Activated CD8-positive, alpha-beta memory T cell treated with anti-CD3 and anti-CD28 coated beads for 24 hours (primary cell): Measurements from ENCODE around the gene SOX12.

Source experiments
- DNase-seq: peaks from one replicate; pipeline ENCODE4 v3.0.0-alpha.2; 2020

SOX12 gene

DNA sequence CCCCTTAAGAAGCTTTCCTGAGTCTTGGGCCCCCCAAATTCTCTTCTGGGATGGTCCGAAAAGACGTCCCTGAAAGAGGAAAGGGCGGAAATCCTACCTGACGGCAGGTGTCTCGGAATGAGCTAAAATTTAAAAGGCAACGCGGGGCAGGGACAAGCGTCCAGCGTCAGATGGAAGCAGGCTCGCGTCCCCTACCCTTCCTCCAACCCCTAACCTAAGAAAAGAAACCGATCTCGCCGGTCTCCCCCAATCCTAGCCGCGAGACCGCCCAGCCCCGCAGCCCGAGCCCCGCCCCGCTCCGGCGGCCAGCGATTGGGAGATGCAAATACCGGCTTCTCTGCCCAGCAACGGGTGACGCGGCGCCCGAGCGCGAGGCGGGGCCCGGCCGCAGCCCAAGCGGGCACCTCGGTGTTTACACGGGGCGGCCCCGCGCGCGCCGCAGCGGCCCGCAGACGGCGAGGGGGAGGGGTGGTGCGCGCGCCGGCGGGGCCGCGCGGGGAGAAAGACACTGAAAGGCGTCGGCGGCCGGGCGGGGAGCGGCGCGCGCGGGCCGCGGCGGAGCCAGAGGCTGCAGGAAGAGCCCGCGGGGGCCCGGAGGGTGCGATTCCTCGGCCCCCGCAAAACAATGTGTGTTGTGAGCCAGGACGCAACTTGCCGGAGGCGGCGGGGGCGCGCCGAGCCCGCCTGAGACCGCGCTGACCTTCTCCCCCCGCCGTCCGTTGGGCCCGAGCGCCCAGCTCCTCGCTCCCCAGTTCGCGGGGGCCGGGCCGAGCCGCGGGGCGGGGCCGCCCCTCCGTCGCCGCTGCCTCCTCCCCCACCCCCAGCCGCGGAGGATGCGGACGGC is at the start of gene SOX12:
TSS of gene SOX12 (plus strand) at position 508 of the 844 bp plus-strand sequence. CDS start 373 bp downstream, outside the sequence.
- peak; percentile 99 for DNase-seq

DNA sequence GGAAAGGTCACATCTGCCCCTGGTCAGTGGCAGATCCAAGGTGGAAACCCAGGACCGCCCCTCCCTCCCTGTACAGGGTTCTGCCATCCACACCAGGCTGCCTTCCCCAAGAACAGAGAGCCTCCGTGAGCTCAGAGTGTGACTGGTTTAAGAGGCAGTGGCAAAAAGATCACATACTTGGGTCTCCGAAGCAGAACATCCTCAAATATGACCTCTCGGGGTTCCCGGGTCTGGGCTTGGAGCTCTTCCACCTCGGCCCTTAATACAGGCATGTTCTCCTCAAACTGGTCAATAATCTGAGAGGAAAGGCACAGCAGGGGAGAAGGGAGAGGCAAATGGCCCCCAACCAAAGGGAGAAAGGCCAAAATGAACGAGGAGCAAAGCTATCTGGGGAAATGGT is 49.6 kb upstream of the SOX12 start:
- no peak for DNase-seq

DNA sequence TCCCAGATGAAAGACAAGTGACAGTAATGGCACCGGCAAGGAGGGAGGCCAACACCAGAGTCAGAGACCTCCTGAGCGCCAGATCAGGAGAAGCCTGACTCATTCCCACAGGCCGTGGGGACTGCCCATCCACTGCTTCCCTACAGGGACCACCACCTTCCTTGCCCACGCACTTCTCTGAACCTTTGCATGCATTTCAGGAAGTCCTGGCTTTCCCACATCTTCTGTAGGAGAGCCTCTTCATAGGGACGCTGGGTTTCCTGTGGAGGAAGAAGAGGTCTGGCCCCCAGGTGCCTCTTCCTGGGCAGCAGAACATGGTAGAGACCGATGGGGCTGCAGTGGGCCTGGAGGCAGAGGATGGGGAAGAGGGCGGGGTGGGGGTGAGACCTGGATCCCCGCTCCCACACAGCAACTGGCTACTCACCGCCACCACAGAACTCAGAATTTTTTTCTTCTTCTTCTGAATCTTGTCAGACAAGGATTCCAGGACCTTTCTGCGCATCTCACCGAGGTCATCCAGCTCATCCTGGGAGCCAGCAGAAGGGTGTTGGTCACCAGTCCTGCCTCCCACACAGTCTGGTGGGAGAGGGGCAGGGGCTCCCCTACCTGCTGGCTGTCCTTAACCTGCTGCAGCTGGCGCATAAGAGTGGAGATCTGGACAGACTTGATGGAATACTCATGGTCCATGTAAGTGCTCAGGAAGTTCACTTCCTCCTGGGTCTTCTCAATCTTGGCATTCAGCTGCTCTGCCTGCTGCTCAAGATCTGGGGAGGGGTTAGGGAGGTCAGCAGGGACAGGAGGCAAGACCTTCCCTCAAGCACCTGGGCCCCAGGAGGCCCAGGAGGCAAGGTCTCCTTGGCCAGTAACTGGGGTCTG is 48.5 kb upstream of the SOX12 start:
- no peak for DNase-seq

DNA sequence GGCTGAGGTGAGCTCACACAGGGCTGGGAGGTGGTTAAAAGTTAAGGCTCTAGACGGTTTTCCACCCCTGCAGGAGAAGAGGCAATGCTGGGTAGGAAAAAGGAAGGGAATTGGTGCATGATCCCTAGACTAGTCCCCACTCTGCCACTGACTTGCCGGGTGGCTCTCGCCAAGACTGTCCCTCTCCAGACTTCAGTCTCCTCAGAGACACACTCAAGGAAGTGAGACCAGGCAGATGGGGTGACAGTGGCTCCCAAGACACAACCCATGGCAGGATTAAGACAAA is 47.9 kb upstream of the SOX12 start:
- no peak for DNase-seq

DNA sequence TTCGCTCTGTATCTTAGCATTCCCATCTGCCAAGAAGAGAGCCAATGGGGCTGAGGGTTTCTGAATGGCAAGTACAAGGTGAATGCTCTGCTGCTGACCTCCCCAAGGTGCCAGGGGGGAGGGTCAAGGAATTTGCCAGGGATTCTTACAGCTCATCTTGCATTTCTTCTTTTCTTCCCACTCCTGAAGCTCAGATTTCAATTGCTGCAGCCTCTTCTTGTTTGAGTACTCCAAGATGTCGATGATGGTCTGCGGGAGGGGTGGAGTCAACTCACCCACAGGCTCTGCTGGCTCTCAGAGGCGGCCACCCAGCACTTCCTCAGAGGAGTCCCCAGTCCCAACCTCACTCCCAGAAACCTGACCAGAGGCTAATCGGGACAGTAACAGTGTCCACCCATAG is 47.2 kb upstream of the SOX12 start:
- no peak for DNase-seq

DNA sequence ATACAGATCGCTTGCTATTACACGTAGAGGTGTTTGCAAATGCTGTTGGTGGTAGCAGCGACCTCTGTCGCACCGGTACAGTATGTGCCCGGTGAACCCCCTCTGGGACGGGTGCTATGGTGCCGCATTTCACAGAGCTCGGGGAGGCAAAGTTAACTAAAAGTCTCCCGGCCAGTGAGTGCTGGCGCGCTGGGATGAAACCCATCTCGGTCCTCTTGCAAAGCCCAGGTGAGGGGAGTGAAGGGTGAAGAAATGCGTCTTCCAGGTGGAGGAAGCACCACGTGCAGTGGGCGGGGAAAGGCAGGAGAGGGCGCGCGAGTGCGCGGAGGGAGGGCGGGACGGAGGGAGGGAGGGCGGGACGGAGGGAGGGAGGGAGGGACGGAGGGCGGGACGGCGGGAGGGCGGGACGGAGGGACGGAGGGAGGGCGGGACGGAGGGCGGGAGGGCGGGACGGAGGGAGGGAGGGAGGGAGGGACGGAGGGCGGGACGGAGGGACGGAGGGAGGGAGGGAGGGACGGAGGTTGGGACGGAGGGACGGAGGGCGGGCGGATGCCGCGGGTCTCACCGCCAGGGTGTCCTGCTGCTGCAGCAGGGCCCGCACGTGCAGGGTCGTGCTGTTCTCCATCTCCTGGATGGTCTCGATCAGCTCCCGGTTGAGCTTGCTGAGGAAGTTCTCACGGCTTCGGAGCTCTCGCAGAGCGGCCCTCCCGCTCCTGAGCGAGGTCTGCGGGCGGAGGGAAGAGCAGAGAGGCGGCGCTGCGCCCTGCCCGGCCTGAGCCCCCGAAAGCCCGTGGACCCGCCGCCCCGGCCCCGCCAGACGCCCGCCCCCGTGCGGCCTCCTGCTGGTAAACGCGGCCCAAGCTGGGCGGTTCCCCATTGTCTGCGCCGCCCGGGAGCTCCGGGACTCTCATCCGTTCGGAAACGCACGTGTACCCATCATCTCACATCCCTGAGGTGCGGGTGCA is 46.5 kb upstream of the SOX12 start:
- DNase-seq: no peak

DNA sequence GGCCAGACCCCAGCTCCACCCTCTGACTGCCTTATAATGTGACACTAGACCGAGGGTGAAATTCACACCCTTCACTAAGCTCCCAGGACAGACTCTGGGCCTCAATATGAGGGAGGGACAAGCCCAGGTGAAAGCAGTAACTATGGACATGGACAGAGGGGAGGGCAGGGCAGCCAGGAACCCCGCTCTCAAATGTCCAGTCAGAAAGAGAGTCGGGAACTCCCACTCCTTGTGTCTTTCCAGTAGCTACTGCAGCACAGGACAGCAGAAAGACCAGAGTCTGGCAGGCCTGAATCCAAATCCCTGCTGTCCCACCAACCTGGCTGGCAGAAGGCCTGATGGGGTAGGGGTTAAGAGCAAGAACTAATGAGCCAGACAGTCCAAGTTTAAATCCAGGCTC is 41.2 kb upstream of the SOX12 start:
- no peak for DNase-seq

DNA sequence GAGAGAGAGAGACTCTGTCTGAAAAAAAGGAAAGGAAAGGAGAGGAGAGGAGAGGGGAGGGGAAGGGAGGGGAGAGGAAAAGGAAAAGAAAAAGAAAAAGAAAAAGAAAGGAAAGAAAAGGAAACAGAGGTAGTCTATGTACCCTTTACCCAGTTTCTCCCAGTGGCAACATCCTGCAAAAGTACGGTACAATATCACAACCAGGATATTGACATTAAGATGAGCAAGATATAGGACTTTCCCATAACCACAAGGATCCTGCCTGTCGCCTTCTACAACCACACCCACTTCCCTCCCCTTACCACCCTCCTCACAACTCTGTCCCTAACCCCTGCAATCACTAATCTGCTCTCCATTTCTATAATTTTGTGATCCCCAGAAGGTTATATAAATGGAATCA is 38.8 kb upstream of the SOX12 start:
- no peak for DNase-seq

DNA sequence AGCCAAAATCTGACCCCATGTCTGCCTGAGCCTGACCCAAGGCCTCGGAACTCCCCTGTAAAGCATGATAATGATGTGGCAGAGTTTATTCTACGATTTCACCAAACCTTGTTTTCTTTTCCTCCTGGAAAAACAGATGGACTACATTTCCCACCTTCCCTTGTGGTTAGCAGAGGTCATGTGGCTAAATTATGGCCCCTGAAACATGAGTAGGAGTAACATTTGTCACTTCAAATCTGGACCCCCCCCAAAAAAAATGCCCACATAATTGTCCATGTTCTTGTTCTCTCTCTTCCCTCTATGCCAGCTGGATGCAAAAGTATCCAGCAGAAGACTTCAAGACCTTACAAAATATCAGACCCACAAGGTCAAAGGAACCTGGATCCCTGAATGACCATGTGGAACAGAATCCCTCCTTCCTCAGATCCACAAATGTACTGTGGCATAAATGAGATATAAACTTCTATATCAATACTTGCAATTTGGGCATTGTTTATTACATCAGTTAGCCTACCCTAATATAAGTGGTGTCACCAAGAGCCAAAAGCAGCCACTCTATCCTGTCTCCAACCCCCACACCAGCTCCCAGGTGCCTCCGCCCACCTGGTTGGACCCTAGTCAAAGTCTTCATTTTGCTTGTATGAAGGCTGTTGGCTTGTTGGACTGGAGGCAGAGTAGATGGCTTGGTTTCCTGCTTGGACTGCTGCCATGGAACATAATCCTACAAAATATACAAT is 36.2 kb upstream of the SOX12 start:
- DNase-seq: no peak

DNA sequence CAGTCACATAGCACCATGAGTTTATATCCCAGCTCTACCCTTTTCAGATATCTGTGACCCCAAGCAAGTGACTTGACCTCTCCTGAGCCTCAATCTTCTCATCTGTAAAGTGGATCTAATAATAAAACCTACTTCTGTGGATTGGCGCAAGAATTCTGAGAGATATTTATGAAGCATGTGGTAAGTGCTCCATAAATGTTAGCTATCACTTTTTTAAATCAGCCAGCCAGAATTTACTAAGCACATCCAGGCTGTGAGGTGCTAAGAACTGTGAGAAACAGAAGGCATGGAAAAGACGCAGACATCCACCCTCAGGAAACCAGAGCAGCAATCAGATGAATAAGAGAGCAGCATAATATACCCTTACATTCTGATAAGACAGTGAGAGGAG is 35.7 kb upstream of the SOX12 start:
- no peak for DNase-seq

DNA sequence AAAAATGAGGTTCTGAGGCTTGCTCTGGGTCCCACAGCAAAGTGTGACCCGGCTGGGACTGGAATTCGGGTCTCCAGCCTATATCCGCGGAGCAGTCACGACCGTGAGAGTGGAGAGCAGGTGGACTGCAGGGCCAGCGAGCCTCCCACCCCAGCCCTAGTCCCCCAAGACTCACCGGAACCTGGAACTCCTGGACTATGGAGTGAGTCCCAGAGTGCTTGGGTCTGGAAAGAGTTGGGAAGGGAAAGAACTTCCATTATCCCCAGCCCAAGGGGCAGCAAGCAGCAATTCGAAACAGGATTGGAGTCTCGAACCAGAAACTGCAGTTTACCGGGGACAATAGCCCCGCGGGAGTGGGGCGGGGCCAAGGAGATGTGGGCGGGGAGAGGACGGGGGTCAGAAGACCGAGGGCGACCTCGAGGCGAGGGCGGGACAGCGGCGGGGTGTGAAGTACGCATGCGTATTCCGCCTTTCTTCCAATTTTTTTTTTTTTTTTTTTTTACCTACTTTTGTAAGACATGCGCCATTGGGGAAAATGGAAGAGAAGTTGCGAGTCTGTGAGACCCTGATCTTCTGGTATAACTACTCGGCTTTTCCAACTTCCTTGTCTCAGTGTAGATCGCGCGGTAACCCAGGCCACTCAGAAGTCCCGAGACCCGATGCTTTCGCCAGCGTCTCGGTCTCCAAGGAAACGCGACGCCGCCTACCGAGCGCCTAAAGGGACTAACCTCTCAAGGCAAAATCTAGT is 35.1 kb upstream of the SOX12 start, which contains the start of gene C20orf96:
TSS of gene C20orf96 (minus strand) at position 667 of the 748 bp plus-strand sequence. CDS start at position 527, 140 bp downstream.
- DNase-seq: peak; percentile 92

DNA sequence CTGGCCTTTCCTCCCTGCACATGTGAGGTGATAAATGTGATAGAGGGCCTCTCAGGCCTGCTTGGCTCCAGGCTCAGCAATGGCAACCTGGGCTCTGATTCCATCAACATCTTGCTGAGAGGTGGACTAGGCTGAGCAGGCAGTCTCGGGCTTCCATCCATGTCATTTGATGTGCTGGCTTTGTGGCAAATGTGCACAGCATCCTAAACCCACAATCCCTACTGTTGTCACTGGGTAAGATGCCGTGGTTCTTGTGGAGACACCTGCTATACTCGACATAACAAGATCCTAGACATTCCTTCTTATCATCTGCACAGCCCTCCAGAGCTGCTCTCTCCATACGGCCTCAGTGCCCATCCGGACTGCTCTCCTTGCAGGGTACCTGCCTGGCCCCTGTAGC is 30.8 kb upstream of the SOX12 start:
- DNase-seq: no peak

DNA sequence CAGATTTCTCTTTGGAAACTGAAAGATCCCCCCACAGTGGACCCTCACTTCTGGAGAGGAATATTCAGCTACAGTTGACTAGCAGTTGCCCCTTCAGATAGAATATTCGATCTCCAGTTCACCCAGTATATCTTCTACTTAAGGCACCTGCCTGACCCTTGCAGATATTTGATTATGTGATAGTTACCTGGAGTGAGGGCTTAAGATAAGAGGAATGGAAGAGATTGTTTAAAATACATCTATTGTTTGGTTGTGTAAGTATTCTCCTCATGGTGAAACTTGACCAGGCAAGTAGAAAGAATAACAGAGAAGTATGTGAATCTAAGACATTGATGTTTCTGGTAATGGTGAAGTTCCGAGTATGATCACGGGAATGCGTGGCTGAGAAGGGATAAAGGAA is 29.5 kb upstream of the SOX12 start:
- DNase-seq: no peak

DNA sequence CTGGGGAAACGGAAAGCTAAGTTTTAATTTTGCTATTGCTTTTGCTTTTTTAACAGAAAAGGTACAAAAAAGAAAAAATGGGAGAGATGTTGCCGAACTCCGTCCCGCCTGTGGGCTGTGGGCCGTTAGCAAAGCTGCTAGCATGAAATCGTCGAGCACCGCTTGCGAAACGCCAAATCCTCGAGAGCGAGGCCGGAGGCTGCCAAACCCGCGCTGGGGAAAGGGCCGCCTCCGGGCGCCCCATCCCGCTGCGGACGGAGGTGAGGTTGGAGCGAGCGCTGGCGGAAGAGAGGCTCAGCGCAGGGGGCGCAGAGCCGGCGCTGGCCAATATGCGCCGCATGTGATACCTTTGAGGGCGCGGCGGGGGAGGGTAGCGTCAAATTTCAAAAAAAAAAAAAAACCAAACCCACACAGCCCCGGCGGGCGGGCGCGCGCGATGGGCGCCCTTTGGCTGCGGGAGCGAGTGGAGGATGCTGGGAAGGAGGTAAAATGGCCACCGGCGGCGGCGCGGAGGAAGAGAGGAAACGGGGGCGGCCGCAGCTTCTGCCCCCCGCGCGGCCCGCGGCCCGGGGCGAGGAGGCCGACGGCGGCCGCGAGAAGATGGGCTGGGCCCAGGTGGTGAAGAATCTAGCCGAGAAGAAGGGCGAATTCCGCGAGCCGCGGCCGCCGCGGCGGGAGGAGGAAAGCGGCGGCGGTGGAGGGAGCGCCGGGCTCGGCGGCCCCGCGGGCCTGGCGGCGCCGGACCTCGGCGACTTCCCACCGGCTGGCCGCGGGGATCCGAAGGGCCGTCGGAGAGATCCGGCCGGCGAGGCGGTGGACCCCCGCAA is 28.0 kb upstream of the SOX12 start, which contains the start of gene ZCCHC3:
TSS of gene ZCCHC3 (plus strand) at position 473 of the 827 bp plus-strand sequence. CDS start at position 490, 17 bp downstream.
- peak; percentile 90 for DNase-seq

DNA sequence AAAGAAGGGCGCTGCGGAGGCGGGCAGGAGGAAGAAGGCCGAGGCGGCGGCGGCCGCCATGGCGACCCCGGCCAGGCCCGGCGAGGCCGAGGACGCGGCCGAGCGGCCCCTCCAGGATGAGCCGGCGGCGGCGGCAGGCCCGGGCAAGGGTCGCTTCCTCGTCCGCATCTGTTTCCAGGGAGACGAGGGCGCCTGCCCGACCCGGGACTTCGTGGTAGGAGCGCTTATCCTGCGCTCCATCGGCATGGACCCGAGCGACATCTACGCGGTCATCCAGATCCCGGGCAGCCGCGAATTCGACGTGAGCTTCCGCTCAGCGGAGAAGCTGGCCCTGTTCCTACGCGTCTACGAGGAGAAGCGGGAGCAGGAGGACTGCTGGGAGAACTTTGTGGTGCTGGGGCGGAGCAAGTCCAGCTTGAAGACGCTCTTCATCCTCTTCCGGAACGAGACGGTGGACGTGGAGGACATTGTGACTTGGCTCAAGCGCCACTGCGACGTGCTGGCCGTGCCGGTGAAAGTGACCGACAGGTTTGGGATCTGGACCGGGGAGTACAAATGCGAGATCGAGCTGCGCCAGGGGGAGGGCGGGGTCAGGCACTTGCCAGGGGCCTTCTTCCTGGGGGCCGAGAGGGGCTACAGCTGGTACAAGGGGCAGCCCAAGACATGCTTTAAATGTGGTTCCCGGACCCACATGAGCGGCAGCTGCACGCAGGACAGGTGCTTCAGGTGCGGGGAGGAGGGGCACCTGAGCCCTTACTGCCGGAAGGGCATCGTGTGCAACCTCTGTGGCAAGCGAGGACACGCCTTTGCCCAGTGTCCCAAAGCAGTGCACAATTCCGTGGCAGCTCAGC is 27.2 kb upstream of the SOX12 start:
- DNase-seq: peak; percentile 79

DNA sequence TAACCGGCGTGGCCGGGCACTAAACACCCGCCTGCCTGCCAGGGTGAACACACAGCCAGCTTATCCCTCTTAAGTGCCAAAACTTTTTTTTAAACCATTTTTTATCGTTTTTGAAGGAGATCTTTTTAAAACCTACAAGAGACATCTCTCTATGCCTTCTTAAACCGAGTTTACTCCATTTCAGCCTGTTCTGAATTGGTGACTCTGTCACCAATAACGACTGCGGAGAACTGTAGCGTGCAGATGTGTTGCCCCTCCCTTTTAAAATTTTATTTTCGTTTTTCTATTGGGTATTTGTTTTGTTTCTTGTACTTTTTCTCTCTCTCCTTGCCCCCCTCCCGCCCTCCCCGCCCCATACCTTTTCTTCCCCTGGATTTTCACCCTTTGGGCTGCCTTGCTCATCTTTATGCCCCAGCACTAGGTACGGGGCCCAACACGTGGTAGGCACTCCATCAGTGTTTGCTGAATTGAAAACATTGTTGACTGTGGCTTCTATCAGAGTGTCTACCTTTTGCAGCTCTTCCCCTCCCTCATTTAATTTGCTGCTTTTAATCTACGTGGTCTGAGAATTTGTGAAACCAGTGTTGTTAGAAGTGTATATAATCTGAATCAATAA is 26.5 kb upstream of the SOX12 start:
- DNase-seq: no peak

DNA sequence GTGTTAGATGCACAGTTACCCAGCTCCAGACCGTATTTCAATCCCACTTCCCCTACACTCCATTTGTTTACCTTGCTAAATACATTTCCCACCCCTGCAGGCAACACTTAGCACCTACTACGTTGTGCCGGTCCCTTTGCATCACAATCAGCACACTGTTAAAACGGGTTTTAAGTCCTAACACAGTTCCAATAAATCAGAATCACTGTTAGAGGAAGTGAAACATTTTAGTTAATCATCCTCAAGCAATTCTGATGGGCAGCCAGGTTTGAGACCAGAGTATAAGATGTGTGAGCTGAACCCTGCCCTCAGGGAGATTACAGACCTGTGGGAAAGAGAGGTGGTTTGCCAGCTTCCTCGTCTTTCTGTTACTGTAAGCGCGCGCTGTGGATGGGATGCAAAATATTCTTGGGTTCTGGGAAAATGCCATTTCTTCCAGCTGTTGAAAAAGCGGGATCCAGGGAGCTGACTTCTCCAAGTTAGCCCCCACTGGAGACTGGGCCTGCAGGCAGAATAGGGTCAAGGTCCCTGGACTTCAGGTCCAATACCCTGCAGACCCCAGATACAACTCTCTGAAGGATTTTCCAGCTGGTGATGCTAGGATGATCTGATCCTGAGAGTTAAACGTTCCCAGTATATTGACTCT is 24.9 kb upstream of the SOX12 start:
- DNase-seq: no peak
